PC-3 (cell line): ENCODE data around the gene PARN. TPM values are rescaled to one million over a fixed set of nuclear protein-coding genes. Genes with fewer than 3 reads are reported as not detected.

Experiments used
- ATAC-seq: fragments of 200-7000 bp; cut with Tn5 transposase; 2 replicates; pipeline ENCODE4 v1.9.1; 2020; ENCODE audit warnings: mild to moderate bottlenecking, moderate library complexity
- BruUV-seq: library from RNA; stranded (reverse); fragments of 400-500 nt; replicated peaks from 2 replicates; lab custom pipeline; 2021; lab: Mats Ljungman, UMichigan
- CTCF ChIA-PET: fragments of 300-600 bp; sonication (Branson Sonifier 250); formaldehyde crosslinking; loops from one replicate; lab custom pipeline; 2022; ENCODE audit warnings: antibody characterized with exemption; lab: Charles Lee
- POLR2A ChIA-PET: fragments of 300-600 bp; sonication (Branson Sonifier 250); formaldehyde crosslinking; loops from one replicate; lab custom pipeline; 2022; ENCODE audit warnings: antibody characterized with exemption; ENCODE audit not compliant: unreplicated experiment; lab: Charles Lee
- DNase-seq: peaks from one replicate; pipeline ENCODE4 v3.0.0-alpha.2; 2015
- H2AFZ ChIP-seq: fragments of 300-600 bp; sonication (generic); 2 replicates; pipeline ENCODE4 v1.6.0; 2016; ENCODE audit warnings: antibody characterized with exemption, low read length
- H3F3A ChIP-seq: fragments of 300-600 bp; sonication (generic); one replicate; pipeline ENCODE4 v1.6.0; 2017; ENCODE audit warnings: antibody characterized with exemption, low read length, control low read depth, mild to moderate bottlenecking; ENCODE audit not compliant: unreplicated experiment
- H3K27ac ChIP-seq: fragments of 300-600 bp; sonication (generic); 2 replicates; pipeline ENCODE4 v1.5.1; 2016; ENCODE audit warnings: mild to moderate bottlenecking, low read length
- H3K27me3 ChIP-seq: fragments of 300-600 bp; sonication (generic); 2 replicates; pipeline ENCODE4 v1.6.1; 2016; ENCODE audit warnings: low read length, mixed read lengths
- H3K36me3 ChIP-seq: fragments of 300-600 bp; sonication (generic); 2 replicates; pipeline ENCODE4 v1.6.1; 2016; ENCODE audit warnings: low read depth, mixed run types, low read length, mixed read lengths
- H3K4me1 ChIP-seq: fragments of 300-600 bp; sonication (generic); 2 replicates; pipeline ENCODE4 v1.5.1; 2016; ENCODE audit warnings: low read length; ENCODE audit not compliant: insufficient read depth
- H3K4me2 ChIP-seq: fragments of 300-600 bp; sonication (generic); 2 replicates; pipeline ENCODE4 v1.6.0; 2016; ENCODE audit warnings: low read length
- H3K4me3 ChIP-seq: fragments of 300-600 bp; sonication (generic); 2 replicates; pipeline ENCODE4 v1.5.1; 2016; ENCODE audit warnings: mild to moderate bottlenecking, low read length, mixed read lengths
- H3K79me2 ChIP-seq: fragments of 300-600 bp; sonication (generic); 2 replicates; pipeline ENCODE4 v1.6.1; 2017; ENCODE audit warnings: low read length, mixed read lengths
- H3K9ac ChIP-seq: fragments of 300-600 bp; sonication (generic); 2 replicates; pipeline ENCODE4 v1.6.0; 2016; ENCODE audit warnings: mild to moderate bottlenecking, low read length
- H3K9me2 ChIP-seq: fragments of 300-600 bp; sonication (generic); replicated peaks from 2 replicates; pipeline ENCODE4 v1.6.1; 2016; ENCODE audit warnings: mixed run types, low read length, mixed read lengths
- H3K9me3 ChIP-seq: fragments of 300-600 bp; sonication (generic); 2 replicates; pipeline ENCODE4 v1.6.1; 2016; ENCODE audit warnings: low read length, mixed read lengths
- H4K20me1 ChIP-seq: fragments of 300-600 bp; sonication (generic); 2 replicates; pipeline ENCODE4 v1.6.1; 2016; ENCODE audit warnings: low read length, mixed read lengths
- CTCF ChIP-seq: fragments of 300-600 bp; sonication (generic); conservative IDR thresholded peaks from 2 replicates; pipeline ENCODE4 v1.5.1; 2017; ENCODE audit warnings: antibody characterized with exemption, low read depth, mild to moderate bottlenecking, low read length
- EZH2 ChIP-seq: fragments of 300-600 bp; sonication (generic); IDR thresholded peaks from one replicate; pipeline ENCODE4 v1.6.1; 2017; ENCODE audit warnings: antibody characterized with exemption, mild to moderate bottlenecking, low read length; ENCODE audit not compliant: unreplicated experiment
- EZH2phosphoT487 ChIP-seq: fragments of 300-600 bp; sonication (generic); IDR thresholded peaks from 2 replicates; pipeline ENCODE4 v1.6.1; 2018; ENCODE audit warnings: mild to moderate bottlenecking, antibody characterized with exemption, low read length, borderline replicate concordance
- intact Hi-C: fragments of 100-400 bp; cut with micrococcal nuclease; formaldehyde crosslinking; loops from 2 replicates; pipeline ENCODE4 v1.9.0; 2023
- total RNA-seq: library from RNA; depleted of rRNA; stranded (reverse); fragments of >200 nt; gene quantifications from 2 replicates; pipeline ENCODE4 v1.2.3, GENCODE V29; 2014; rRNA removed

PARN gene
- total RNA-seq, 1 experiment from 2014 or later = 34.7 TPM

- no peak overlapping the region for H3K4me3 ChIP-seq
- no peaks in the 10 kb centered on the region for H3K9me2 ChIP-seq
- no peaks in the 10 kb centered on the region for H3F3A ChIP-seq
- ChIA-PET POLR2A (no interaction called here), CTCF (no interaction called here)
- ATAC-seq = no peak
- no peaks in the 10 kb centered on the region for H3K9me3 ChIP-seq
- no peaks in the 10 kb centered on the region for H3K36me3 ChIP-seq
- no peak overlapping the region for H2AFZ ChIP-seq
- TF ChIP-seq EZH2 (no peak), CTCF (no peak), EZH2phosphoT487 (no peak)
- H3K9ac ChIP-seq = no peak overlapping the region
- no peaks in the 10 kb centered on the region for H3K79me2 ChIP-seq
- no TSS peak for BruUV-seq
- no peaks in the 10 kb centered on the region for H4K20me1 ChIP-seq
- H3K4me1 ChIP-seq = peaks cover 16% of the 10 kb centered on the region
- no peaks in the 10 kb centered on the region for H3K27me3 ChIP-seq
- no peak for DNase-seq
- H3K27ac ChIP-seq = no peak overlapping the region
- H3K4me2 ChIP-seq = no peak overlapping the region
- intact Hi-C loops = loop anchor here (10.0 kb wide), 1 partner anchor 81 kb away; no protein-coding TSS in a partner anchor
Observed at GRCh38 chr16:14386115-14386514, 243.9 kb downstream of the PARN start.

Other genes starting within 250 kb of the PARN start
- gene BFAR, start 2.7 kb upstream of the PARN start, total RNA-seq = 26.9 and 27.9 TPM in 2 replicates
- gene PLA2G10, start 64.0 kb upstream of the PARN start, total RNA-seq = 0.22 TPM in 1 of 2 replicates, not detected in the other
- 1.1 and 1.4 TPM in 2 replicates for gene NPIPA3, start 73.2 kb upstream of the PARN start, total RNA-seq
- 0.98 and 1.4 TPM in 2 replicates for gene NPIPA2, start 112.3 kb upstream of the PARN start, total RNA-seq
- gene NOMO1, start 203.5 kb upstream of the PARN start, total RNA-seq = 72.4 and 76.1 TPM in 2 replicates